Measurements from ENCODE around the gene ARHGEF4.

ARHGEF4 gene

DNA sequence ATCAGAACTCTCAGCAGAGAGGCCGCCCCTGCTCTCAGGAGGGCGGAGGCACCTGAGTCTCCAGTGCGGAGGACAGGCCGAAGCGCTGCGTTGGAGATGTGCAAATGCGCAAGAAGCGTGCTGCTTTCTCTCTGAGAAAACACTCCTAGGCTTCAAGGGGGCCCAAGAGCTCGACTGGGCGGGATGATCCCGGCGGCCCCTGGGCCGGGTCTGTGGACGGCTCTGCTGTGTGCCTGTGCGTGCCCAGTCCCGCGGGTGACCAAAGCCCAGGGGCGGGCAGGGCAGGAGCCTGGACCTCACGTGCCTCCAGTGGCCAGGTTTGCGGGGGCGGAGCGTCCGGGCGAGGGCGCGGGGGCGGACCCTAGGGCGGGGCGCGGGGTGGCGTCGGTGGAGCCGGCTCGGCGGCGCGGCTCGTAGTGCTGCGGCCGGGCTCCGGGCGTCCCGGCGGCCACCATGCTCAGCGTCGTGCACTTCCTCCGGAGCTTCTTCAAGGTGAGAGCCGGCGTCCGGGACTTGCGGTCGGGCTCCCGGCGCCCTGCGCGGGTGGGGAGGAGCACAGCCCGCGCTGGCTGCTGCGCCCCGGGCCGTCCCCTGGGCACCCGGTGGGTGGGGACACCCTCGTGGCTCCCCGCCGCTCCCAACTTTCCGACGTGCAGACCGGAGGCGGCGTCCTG lies at the start of gene ARHGEF4:
TSS of gene ARHGEF4 (plus strand) at position 414 of the 674 bp plus-strand sequence. CDS start at position 454, 40 bp downstream.
- in situ Hi-C loops (cut with HindIII; ENCODE audit: low pct_unique_long_range_greater_than_20kb, low sequenced_read_pairs) = no loop called here
- DNase-seq (ENCODE audit: low read depth in 1 of 2, low spot score in 1 of 2) = peak; percentile 71 to 87
- no peak for TF ChIP-seq JUND (IDR thresholded peaks at IDR 0.05; ENCODE audit: low read depth)

- TF ChIP-seq JUND (IDR thresholded peaks at IDR 0.05; ENCODE audit: low read depth) = no peak
- in situ Hi-C loops (cut with HindIII; ENCODE audit: low pct_unique_long_range_greater_than_20kb, low sequenced_read_pairs) = no loop called here
- DNase-seq (ENCODE audit: low read depth in 1 of 2, low spot score in 1 of 2) = no peak
Observed at GRCh38 chr2:130787841-130788240, 48.9 kb upstream of the ARHGEF4 start.

- in situ Hi-C loops (cut with HindIII; ENCODE audit: low pct_unique_long_range_greater_than_20kb, low sequenced_read_pairs) = no loop called here
- no peak for DNase-seq (ENCODE audit: low read depth in 1 of 2, low spot score in 1 of 2)
- TF ChIP-seq JUND (IDR thresholded peaks at IDR 0.05; ENCODE audit: low read depth) = no peak
Observed at GRCh38 chr2:130790312-130790711, 46.4 kb upstream of the ARHGEF4 start.

- TF ChIP-seq JUND (IDR thresholded peaks at IDR 0.05; ENCODE audit: low read depth) = no peak
- in situ Hi-C loops (cut with HindIII; ENCODE audit: low pct_unique_long_range_greater_than_20kb, low sequenced_read_pairs) = no loop called here
- DNase-seq (ENCODE audit: low read depth in 1 of 2, low spot score in 1 of 2) = no peak
Observed at GRCh38 chr2:130790804-130791616, 45.7 kb upstream of the ARHGEF4 start.

DNA sequence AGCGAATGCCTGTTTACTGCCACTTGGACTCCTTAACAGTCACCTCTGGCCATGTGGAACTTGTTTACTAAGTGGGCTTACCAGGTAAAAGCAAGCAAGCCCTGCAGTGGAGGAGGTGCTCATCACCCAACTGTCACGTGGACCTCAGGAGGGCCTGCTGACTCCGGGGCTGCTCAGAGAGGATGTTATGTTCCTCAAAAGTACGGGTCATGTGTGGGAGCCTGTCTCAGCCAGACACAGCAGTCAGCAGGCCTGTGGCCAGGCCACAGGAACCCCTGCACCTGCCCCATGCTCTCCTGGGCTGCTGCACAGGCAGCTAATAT lies 45.1 kb upstream of the ARHGEF4 start:
- no peak for TF ChIP-seq JUND (IDR thresholded peaks at IDR 0.05; ENCODE audit: low read depth)
- in situ Hi-C loops (cut with HindIII; ENCODE audit: low pct_unique_long_range_greater_than_20kb, low sequenced_read_pairs) = no loop called here
- DNase-seq (ENCODE audit: low read depth in 1 of 2, low spot score in 1 of 2) = no peak

- no peak for TF ChIP-seq JUND (IDR thresholded peaks at IDR 0.05; ENCODE audit: low read depth)
- in situ Hi-C loops (cut with HindIII; ENCODE audit: low pct_unique_long_range_greater_than_20kb, low sequenced_read_pairs) = no loop called here
- DNase-seq (ENCODE audit: low read depth in 1 of 2, low spot score in 1 of 2) = no peak
Observed at GRCh38 chr2:130795431-130795830, 41.3 kb upstream of the ARHGEF4 start.

- in situ Hi-C loops (cut with HindIII; ENCODE audit: low pct_unique_long_range_greater_than_20kb, low sequenced_read_pairs) = no loop called here
- no peak for DNase-seq (ENCODE audit: low read depth in 1 of 2, low spot score in 1 of 2)
- TF ChIP-seq JUND (IDR thresholded peaks at IDR 0.05; ENCODE audit: low read depth) = no peak
Observed at GRCh38 chr2:130796290-130796689, 40.4 kb upstream of the ARHGEF4 start.

DNA sequence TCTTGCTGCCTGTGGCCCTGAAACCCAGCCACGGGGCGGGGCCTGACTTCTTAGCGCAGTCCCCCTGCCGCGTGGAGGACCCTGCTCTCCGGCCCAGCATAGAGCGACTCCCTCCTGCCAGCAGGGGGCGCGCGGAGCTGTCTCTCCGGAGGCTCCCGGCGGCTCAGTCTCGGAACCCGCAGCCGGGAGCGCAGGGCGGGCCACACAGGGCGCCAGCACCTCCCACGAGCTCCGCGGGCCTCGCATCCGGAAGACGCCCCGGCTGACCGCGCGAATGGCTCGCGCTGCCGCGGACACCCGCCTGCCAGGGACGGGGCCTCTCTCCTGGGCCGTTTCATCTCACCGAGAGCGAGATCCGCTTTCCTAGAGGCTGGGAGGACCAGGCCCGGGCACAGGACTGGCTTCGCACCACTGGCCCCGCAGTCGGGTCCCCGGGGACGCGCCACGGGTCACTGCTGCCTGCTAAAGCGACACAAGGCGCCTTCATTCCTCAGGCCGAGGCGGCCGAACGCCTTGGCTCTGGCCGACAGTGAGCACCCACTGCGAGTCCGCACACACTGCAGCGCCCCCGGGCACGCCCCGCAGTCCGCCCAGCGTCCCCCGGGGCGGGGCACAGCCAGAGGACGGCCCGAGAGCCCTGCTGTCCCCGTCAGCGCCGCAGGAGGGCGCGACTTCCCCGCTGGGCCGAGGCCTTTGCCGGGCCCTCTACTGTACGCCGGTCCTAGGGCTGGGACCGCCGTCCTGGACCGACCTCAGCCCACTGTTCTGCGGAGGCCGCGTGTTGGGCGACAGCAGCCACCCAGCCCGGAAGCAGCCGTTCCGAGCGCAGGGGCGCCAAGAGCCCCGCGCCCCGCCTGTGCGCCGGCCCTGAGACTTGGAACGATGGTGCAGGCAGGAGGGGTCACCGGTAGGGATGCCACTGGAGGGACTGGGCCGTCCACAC lies 39.0 kb upstream of the ARHGEF4 start:
- TF ChIP-seq JUND (IDR thresholded peaks at IDR 0.05; ENCODE audit: low read depth) = no peak
- in situ Hi-C loops (cut with HindIII; ENCODE audit: low pct_unique_long_range_greater_than_20kb, low sequenced_read_pairs) = no loop called here
- peak; percentile 67 to 85 for DNase-seq (ENCODE audit: low read depth in 1 of 2, low spot score in 1 of 2)

DNA sequence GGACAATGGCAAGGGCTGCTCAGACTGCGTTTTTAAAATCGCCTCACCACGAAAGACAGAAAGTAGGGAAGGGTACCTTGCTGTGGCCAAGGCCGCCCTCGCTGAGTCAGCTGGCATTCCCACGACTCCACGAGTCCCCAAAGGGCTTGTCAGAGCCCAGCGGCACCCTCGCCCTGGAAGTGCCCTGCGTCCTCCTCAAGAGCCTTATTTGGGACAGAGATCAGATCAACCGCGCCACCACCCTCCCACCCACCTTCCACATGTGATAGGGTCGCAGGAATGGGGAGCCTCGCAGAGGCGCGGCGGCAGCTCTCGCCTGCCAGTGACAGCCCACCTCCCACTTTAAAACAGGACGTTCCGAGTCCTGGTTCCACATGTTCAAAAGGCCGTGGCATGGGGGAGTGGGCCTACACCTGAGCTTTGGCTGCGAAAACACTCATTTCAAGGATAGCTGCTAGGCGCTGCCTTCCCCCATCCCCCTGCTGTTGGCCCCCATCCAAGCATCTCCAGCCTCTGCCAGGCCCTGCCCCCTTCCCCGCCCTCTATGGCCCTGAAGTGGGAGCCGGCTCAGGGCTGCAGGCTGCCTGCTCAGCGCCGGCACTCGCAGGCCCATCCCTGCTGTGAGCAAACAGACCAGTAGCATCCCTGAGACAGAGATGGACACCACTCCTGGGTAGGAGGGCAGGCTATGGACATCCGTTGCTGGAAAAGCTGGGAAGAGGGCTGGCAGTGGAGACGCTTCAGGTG lies 38.1 kb upstream of the ARHGEF4 start:
- no peak for DNase-seq (ENCODE audit: low read depth in 1 of 2, low spot score in 1 of 2)
- in situ Hi-C loops (cut with HindIII; ENCODE audit: low pct_unique_long_range_greater_than_20kb, low sequenced_read_pairs) = no loop called here

GRCh38 chr2:130799295-130799694 lies 37.4 kb upstream of the ARHGEF4 start:
- no peak for TF ChIP-seq JUND (IDR thresholded peaks at IDR 0.05; ENCODE audit: low read depth)
- DNase-seq (ENCODE audit: low read depth in 1 of 2, low spot score in 1 of 2) = no peak

More for the DNA sequence above, 38.1 kb upstream of the ARHGEF4 start:
- no peak for TF ChIP-seq JUND (IDR thresholded peaks at IDR 0.05; ENCODE audit: low read depth)

DNA sequence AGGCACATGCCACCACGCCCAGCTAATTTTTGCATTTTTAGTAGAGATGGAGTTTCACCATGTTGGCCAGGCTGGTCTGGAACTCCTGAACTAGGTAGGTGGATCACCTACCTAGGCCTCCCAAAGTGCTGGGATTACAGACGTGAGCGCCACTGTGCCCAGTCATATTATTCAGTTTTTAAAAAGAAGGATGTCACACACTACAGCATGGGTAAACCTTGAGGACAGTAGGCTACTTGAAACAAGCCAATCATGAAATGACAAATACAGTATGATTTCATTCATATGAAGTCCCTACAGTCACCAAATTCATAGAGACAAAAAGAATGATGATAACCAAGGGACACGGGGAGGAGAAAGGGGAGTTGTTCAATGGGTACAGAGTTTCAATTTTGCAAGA lies 31.1 kb upstream of the ARHGEF4 start:
- in situ Hi-C loops (cut with HindIII; ENCODE audit: low pct_unique_long_range_greater_than_20kb, low sequenced_read_pairs) = no loop called here
- no peak for DNase-seq (ENCODE audit: low read depth in 1 of 2, low spot score in 1 of 2)
- no peak for TF ChIP-seq JUND (IDR thresholded peaks at IDR 0.05; ENCODE audit: low read depth)

More at GRCh38 chr2:130799295-130799694, 37.4 kb upstream of the ARHGEF4 start:
- in situ Hi-C loops (cut with HindIII; ENCODE audit: low pct_unique_long_range_greater_than_20kb, low sequenced_read_pairs) = no loop called here

DNA sequence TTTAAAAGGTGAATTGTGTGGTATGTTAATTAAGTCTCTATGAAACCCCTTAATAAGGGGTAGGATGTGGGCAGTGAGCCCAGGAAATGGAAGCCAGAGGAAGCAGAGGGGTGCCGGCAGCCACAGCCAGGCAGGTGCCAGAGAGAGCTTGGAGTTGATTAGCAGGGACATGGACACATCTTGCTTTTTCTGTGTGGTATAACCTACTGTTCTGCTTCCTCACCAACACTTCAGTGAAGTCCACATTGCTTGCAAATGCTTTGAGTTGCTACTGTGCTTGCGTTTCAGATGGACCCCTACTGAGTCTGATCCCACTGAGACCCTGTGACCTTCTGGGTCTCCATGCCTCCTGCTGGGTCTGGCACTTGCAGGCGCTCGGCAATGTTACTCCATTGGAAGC lies 30.3 kb upstream of the ARHGEF4 start:
- no peak for TF ChIP-seq JUND (IDR thresholded peaks at IDR 0.05; ENCODE audit: low read depth)
- DNase-seq (ENCODE audit: low read depth in 1 of 2, low spot score in 1 of 2) = no peak
- in situ Hi-C loops (cut with HindIII; ENCODE audit: low pct_unique_long_range_greater_than_20kb, low sequenced_read_pairs) = no loop called here

Data from T47D (cell line).